Measurements from ENCODE around the gene ALDH16A1.

The ALDH16A1 gene

GRCh38 chr19:49489601-49490167 lies 36.7 kb downstream of the ALDH16A1 start:
- Histone ChIP-seq H2AFZ (ENCODE audit: low read length) (no peak overlapping the region), H3K4me2 (ENCODE audit: low read depth, low read length, poor library complexity, severe bottlenecking) (peak overlapping the region; percentile 95), H3K4me1 (ENCODE audit: insufficient read depth, low read length, poor library complexity, severe bottlenecking) (peaks cover 18% of the 10 kb centered on the region), H4K20me1 (ENCODE audit: insufficient read depth, low read length, poor library complexity, severe bottlenecking) (peaks cover 55% of the 10 kb centered on the region), H3K79me2 (ENCODE audit: insufficient read depth, low read length) (peaks cover 54% of the 10 kb centered on the region), H3K9ac (ENCODE audit: low read depth, low read length, poor library complexity, severe bottlenecking) (peak overlapping the region; percentile 98), H3K9me3 (ENCODE audit: insufficient read depth, low read depth, low read length) (no peaks in the 10 kb centered on the region), H3K9me2 (replicated peaks; ENCODE audit: low read depth, low read length) (no peaks in the 10 kb centered on the region), H3F3A (ENCODE audit: low read depth) (peaks cover 16% of the 10 kb centered on the region), H3K4me3 (ENCODE audit: low read length, poor library complexity, severe bottlenecking) (peak overlapping the region; percentile 83), H3K27me3 (ENCODE audit: insufficient read depth, low read length, poor library complexity, severe bottlenecking) (peaks cover 9% of the 10 kb centered on the region), H3K36me3 (ENCODE audit: insufficient read depth, low read length) (peaks cover 43% of the 10 kb centered on the region)
- TF ChIP-seq EZH2phosphoT487 (IDR thresholded peaks at IDR 0.05; ENCODE audit: borderline replicate concordance): no peak
- TF ChIP-seq CTCF (conservative IDR thresholded peaks at IDR 0.05; ENCODE audit: low read length): peak; percentile 48

GRCh38 chr19:49490287-49491029 lies 37.4 kb downstream of the ALDH16A1 start:
- H3K4me2 ChIP-seq (ENCODE audit: low read depth, low read length, poor library complexity, severe bottlenecking): peak overlapping the region; percentile 95
- peaks cover 43% of the 10 kb centered on the region for H3K36me3 ChIP-seq (ENCODE audit: insufficient read depth, low read length)
- H3K4me1 ChIP-seq (ENCODE audit: insufficient read depth, low read length, poor library complexity, severe bottlenecking): peaks cover 23% of the 10 kb centered on the region
- H3K9ac ChIP-seq (ENCODE audit: low read depth, low read length, poor library complexity, severe bottlenecking): peak overlapping the region; percentile 98
- peaks cover 55% of the 10 kb centered on the region for H4K20me1 ChIP-seq (ENCODE audit: insufficient read depth, low read length, poor library complexity, severe bottlenecking)
- peak overlapping the region; percentile 83 for H3K4me3 ChIP-seq (ENCODE audit: low read length, poor library complexity, severe bottlenecking)
- TF ChIP-seq CTCF (conservative IDR thresholded peaks at IDR 0.05; ENCODE audit: low read length): no peak
- TF ChIP-seq EZH2phosphoT487 (IDR thresholded peaks at IDR 0.05; ENCODE audit: borderline replicate concordance): no peak
- H3K9me2 ChIP-seq (replicated peaks; ENCODE audit: low read depth, low read length): no peaks in the 10 kb centered on the region
- H2AFZ ChIP-seq (ENCODE audit: low read length): no peak overlapping the region
- H3K9me3 ChIP-seq (ENCODE audit: insufficient read depth, low read depth, low read length): no peaks in the 10 kb centered on the region
- H3F3A ChIP-seq (ENCODE audit: low read depth): peaks cover 16% of the 10 kb centered on the region
- peaks cover 59% of the 10 kb centered on the region for H3K79me2 ChIP-seq (ENCODE audit: insufficient read depth, low read length)
- H3K27me3 ChIP-seq (ENCODE audit: insufficient read depth, low read length, poor library complexity, severe bottlenecking): peaks cover 9% of the 10 kb centered on the region

GRCh38 chr19:49491030-49491803 lies 38.2 kb downstream of the ALDH16A1 start:
- no peaks in the 10 kb centered on the region for H3K9me3 ChIP-seq (ENCODE audit: insufficient read depth, low read depth, low read length)
- peak overlapping the region; percentile 83 for H3K4me3 ChIP-seq (ENCODE audit: low read length, poor library complexity, severe bottlenecking)
- peaks cover 16% of the 10 kb centered on the region for H3F3A ChIP-seq (ENCODE audit: low read depth)
- H3K9ac ChIP-seq (ENCODE audit: low read depth, low read length, poor library complexity, severe bottlenecking): no peak overlapping the region
- H3K36me3 ChIP-seq (ENCODE audit: insufficient read depth, low read length): peaks cover 43% of the 10 kb centered on the region
- H3K9me2 ChIP-seq (replicated peaks; ENCODE audit: low read depth, low read length): no peaks in the 10 kb centered on the region
- peaks cover 9% of the 10 kb centered on the region for H3K27me3 ChIP-seq (ENCODE audit: insufficient read depth, low read length, poor library complexity, severe bottlenecking)
- TF ChIP-seq EZH2phosphoT487 (IDR thresholded peaks at IDR 0.05; ENCODE audit: borderline replicate concordance) (no peak), CTCF (conservative IDR thresholded peaks at IDR 0.05; ENCODE audit: low read length) (no peak)
- peaks cover 23% of the 10 kb centered on the region for H3K4me1 ChIP-seq (ENCODE audit: insufficient read depth, low read length, poor library complexity, severe bottlenecking)
- H2AFZ ChIP-seq (ENCODE audit: low read length): no peak overlapping the region
- peaks cover 59% of the 10 kb centered on the region for H3K79me2 ChIP-seq (ENCODE audit: insufficient read depth, low read length)
- peaks cover 55% of the 10 kb centered on the region for H4K20me1 ChIP-seq (ENCODE audit: insufficient read depth, low read length, poor library complexity, severe bottlenecking)
- peak overlapping the region; percentile 95 for H3K4me2 ChIP-seq (ENCODE audit: low read depth, low read length, poor library complexity, severe bottlenecking)

Measured in Loucy (cell line).